Left forelimb (tissue), 1 donor: ENCODE data around the gene IFI44L.

ENCODE experiments used
- DNase-seq: peaks from one replicate; pipeline ENCODE4 v3.0.0-alpha.2; 2018; ENCODE audit warnings: low spot score

The IFI44L gene

DNA sequence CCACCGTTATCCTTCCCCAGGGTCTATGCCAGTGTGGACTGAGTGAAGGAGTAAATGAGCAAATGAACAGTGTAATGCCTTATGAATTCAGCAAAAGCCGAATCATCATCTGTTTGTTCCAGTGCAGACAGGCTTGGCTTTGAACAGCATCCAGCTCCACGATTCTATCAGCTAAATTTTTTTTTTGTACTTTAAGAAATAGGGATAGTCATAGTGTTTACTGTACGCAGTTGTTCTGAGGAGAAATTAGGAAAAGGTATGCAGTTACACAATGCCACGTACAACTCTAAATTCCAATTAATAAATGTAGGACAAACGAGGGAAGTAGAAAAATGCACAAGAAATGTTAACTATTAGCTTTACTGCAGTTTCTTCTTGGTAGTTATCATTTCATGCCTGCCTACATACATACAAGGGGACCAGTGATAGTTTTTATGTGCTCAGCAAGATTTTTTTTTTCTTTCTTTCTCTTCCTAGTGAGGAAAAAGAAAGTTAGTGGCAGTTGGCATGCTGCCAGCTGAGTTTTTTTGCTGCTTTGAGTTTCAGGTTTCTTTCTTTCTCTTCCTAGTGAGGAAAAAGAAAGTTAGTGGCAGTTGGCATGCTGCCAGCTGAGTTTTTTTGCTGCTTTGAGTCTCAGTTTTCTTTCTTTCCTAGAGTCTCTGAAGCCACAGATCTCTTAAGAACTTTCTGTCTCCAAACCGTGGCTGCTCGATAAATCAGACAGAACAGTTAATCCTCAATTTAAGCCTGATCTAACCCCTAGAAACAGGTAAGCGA, at the start of gene IFI44L:
Gene IFI44L (plus strand): TSS at position 646 of the 777 bp plus-strand sequence. CDS start 7,468 bp downstream, outside the sequence.
- DNase-seq, result no peak

DNA sequence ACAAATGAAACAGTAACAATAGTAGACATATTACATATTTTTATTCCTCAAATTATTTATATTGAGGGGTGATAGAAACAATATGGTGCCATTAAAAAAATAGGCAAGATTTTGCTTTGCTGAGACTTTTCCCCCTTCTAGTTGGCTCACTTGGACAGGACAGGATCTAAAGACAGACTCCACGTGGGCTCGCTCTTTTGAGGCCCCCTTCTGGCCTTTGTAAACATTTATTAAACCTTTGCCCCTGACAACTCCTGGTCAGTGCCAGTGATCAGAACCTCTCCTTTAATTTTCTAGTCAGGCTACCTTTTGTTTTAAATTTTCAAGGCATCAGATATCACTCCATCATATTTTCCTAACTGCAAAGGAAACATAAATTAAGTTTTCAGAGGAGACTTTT, 49.7 kb upstream of the IFI44L start:
- no peak for DNase-seq

DNA sequence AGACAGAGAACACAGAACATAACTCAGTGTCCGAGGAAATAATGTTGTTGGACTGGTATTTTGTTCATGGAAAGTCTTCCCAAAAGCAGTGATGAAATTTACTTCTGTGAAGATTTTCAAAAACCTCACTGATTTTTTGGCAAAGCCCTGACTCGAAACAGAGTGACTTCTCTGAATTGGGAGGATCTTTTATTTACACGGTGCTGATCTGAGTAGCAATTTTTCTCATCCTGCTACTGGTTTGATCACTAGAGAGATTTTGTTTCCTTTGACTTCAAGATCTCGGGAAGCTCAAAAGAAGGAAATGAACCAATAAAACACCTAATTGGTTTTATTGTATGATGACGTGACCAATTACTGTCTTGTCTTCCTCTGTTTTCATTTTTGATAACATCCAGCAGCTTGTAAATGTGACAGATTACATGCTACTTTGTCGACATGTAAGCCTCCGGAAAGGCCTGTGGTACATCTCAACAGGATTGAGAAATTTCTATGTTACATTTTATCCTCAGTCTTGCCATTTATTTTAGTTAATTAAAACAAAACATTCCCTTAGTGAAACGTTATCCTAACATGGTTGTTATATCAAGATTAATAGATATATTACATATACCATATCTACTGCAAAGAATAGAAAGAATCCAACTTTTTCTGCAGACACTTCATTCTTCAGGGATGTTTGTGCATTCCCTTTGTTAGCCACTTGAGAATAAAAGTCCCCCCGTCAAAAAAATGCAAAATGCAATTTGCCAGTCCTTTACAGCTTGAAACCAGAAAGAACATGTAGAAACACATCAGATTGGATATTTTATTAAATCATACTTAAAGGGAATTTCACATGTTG, 42.8 kb upstream of the IFI44L start:
- DNase-seq, result no peak

DNA sequence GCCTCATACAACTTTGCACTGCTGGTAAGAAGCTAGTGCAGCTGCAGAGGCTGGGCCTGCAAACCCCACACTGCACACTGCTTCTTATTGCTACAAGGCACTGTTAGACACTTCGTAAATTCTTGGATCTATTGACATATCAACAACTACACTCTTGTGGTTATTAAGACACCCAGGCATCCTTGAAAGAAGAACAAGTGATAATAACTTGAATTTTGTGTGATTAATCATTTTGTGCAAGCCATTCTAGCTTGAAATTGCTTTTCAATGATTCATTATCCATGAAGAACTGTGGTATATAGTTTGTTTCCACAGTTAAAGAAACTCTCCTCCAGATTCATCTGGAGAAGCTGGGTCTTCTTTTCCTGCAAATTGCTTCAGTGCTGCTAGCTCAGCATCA, 33.7 kb upstream of the IFI44L start:
- no peak for DNase-seq

DNA sequence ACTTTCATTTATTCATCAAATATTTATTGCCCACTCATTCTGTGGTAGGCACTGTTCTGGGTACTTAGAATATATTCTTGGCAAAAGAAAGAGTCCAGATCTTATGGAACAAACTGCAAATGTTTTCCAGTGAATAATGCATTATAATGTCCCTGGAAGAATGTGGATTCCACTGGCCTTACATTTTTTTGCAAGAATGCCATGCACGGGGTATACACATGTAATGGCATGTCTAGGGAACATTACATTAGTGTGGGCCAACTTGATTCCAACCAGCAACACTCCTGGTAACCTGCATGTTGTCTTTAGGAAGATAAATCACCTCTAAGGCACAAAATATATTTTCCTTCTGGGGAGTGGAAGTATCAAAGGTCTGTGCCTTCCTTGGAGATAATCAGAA, 33.0 kb upstream of the IFI44L start:
- no peak for DNase-seq

DNA sequence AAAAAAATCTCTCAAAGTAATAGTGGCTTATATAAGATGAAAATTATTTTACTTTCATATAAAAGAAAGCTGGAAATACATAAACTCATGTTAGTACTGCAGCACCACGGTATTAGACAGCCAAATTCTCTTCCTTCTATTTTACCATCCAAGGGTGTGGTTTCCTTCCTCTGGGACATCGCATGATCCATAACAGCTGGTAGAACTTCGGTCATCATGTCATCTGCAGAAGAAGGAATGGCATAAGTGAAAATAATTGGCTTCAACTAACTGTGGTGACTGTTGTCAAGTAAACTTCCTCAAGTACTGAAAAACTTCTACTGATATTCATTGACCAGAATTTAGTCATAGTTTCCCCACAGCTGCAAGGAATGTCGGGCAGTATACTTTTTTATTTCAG, 28.3 kb upstream of the IFI44L start:
- no peak for DNase-seq

DNA sequence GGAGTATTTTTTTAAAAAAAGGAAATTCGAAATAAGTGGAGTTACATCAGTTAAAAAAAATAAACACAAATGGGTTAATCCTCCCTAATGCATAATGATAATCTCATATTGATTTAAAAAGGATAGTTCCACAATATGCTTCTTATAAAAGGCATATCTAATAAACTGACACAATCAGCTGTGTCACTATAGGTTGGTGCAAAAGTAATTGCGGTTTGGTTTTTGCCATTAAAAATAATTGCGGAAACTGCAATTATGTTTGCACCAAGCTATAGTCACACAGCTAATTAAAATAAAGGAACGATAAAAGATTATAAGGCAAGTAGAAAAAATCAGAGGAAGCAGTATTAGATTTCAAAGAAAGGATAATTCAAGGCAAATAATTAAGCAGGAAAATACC, 21.0 kb upstream of the IFI44L start:
- no peak for DNase-seq

DNA sequence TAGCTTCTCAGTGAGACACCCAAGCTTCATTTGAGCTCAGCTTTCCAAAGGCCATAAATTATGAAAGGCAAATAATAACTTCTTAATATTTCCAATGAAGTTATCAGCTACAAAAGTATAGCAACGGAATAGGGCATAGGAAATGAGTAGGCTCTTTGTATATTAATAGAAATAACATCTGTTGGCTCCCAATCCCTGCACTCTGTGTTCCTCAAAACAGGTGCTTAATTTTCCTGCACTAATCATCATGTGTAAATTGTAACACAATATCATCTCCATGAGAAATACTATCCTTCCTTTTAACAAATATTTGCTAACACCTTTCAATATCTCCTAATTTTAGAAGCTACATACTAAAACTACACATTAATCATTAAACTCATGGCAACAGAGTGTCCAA, 19.2 kb upstream of the IFI44L start:
- DNase-seq, result no peak

DNA sequence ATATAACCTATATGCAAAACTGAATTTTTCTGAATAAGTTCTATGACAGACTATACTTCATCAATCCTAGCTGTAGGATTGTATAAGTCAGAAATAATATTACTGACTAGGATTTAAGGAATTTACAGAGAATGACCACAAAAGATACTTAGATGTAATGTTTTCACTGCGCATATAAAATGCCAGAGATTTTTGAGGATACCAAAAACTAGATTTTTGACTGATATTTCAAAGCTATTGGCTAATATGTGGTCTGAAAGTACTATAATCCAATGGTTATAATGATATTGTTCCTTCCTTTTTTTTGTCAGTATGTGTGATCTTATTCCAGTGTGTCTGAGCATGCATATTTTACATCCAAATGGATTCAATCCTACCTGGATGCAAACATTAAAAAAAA, 17.0 kb upstream of the IFI44L start:
- DNase-seq, result no peak

DNA sequence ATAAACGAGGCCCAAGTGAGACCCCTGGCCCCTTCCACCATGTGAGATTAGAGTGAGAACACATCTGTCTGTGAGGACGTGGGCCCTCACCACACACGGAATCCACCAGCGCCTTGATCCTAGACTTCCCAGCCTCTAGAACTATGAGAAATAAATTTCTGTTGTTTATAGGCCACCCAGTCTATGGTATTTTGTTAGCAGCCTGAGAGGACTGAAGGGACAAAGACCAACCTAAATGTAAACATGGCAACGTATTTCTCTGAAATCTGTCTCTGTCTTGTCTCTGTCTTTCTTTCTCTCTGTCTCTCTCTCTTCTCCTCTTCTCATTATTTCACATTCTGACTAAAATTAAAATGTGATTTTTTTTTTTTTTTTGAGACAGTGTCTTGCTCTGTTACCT, 15.6 kb upstream of the IFI44L start:
- no peak for DNase-seq

DNA sequence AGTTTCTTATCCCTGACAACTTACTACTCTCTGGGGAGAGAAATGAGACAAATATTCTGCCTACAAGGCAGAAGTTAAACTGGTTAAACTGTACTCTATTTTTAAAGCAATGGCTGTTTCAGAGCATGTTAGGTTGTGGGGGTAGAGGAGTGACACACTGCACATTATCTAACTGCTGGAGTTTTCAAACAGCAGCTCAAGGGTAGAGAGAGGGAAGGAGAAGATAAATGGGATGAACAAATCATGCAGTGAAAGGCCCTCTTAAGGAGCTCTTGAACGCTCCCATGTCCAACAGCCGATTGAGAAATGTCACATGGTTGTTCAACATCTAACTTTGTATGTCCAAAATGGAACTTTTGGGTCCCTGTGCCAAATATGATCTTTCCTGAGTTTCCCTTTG, 14.0 kb upstream of the IFI44L start:
- DNase-seq, result no peak

DNA sequence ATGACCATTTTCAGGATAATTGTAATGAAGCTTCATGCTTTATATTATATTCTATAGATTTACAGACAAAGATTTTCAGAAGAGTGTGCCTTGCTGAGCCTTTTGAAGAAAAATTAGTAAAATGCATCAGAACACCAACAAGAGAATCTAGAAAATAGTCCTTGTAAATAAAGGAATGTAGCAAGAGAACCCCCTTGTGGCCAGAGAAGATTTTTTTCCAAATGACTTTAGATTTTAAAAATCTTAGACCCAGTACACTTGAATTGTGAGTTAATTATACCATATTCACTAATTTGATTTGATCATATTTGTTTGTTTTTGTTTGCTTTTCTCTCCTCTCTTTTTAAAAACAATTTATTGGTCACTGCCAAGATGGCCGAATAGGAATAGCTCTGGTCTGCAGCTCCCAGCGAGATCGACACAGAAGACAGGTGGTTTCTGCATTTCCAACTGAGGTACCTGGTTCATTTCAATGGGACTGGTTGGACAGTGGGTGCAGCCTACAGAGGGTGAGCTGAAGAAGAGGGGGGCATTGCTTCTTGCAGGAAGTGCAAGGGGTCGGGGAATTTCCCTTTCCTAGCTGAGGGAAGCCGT, 12.8 kb upstream of the IFI44L start:
- no peak for DNase-seq

DNA sequence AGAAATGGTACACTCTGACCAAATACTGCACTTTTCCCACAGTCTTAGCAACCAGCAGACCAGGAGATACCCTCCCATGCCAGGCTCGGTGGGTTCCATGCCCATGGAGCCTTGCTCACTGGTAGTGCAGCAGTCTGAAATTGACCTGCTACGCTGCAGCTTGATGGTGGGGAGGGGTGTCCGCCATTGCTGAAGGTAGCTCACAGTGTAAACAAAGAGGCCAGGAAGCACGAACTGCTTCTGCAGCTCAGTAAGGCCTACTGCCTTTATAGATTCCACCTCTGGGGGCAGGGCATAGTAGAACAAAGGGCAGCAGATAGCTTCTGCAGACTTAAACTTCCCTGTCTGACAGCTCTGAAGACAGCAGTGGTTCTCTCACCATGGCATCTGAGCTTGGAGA, 12.3 kb upstream of the IFI44L start:
- DNase-seq, result no peak

DNA sequence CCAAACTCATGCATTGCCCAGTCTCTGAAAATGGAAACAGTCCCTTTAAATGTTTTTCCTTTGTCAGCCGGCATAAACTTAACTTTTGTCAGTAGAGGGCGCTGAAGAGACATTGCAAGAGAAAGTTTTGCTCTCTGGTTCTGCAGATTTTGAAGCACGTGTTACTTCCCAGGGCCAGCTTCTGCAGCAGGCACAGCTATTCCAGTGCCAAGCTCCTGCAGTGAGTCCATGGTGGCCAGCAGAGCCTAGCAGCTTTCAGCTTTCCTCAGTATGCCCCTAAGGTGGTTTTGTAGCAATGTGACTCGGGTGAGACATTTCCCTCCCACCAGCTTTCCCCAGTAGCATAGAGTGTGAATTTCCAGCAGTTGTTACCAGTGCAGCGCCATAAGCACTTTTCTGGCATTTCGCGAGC, 2.6 kb upstream of the IFI44L start:
- DNase-seq, result no peak

DNA sequence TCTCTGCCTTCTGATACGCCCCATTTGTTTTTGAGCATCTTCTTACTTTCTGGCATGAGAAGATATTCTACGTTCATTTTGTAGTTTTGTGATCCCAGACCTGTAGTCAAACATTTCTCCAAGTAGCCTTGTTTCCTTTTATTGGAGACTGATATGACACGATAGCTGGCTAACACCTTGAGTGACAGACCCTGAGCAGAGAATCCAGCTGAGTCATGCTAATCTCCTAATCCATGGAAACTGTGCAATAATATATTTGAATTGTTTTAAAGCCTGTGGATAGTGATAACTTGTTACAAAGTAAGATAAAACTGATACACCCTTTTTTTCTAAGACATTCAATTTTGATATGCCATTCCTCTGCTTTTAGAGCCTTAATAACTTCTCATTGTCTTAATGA, 1.2 kb upstream of the IFI44L start:
- DNase-seq, result no peak

DNA sequence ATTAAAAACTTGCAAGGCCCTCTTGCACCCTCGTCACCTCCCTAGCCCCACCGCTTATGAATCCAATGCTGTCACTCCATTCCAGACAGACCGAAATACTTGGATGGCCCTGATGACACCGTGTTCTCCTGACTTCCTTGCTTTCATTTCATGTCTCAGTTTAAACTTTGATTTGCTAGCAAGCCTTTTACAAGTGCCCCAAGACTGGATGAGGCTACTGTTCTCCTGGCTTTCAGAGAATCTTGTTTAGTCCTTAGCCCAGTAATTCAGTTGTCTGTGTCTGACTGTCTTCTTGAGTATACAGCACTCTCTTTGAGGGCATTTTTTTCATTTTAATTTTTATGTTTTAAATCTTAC, 824 bp upstream of the IFI44L start:
- DNase-seq, result no peak

DNA sequence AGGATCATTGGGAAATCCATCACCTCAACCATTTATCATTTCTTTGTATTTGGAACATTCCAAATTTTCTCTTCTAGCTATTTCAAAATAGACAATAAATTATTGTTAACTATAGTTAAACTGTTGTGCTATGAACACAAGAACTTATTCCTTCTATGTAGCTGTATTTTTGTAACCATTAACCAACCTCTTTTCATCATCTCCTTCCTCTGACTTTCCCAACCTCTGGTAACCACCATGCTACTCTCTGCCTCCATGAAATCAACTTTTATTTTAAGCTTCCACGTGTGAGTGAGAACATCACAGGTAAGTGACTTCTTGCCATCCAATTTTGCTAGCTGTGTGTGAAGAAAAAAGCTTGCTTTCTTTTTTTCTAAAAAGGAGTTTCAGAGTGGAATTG, 418 bp downstream of the IFI44L start:
- no peak for DNase-seq

DNA sequence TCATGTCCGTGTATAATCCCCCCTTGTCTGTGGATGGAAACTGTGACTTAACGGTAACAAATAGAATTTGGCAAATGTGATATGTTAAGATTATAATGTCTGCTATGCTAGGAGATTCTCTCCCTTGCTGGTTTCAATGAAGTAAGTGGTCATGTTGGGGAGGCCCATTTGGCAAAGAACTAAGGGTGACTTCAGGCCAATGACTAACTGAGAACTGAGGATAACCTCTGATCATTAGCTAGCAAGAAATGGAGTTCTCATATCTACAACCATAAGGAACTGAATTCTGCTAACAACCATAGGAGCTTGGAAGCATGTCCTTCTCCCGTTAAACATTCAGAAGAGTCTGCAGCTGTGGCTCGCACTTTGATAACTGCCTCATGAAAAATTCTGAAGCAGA, 2.3 kb downstream of the IFI44L start:
- DNase-seq, result no peak

DNA sequence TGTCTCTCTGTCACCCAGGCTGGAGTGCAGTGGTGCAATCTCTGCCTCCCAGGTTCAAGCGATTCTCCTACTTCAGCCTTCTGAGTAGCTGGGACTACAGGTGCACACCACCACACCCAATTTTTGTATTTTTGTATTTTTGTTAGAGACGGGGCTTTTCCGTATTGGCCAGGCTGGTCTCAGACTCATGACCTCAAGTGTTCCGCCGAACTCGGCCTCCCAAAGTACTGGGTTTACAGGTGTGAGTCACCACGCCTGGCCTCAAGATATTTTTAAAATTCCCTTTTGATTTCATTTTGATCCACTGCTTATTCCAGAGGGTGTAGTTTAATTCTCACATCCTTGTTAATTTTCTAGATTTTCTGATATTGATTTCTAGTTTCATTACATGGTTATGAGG, 3.8 kb downstream of the IFI44L start:
- DNase-seq, result no peak

DNA sequence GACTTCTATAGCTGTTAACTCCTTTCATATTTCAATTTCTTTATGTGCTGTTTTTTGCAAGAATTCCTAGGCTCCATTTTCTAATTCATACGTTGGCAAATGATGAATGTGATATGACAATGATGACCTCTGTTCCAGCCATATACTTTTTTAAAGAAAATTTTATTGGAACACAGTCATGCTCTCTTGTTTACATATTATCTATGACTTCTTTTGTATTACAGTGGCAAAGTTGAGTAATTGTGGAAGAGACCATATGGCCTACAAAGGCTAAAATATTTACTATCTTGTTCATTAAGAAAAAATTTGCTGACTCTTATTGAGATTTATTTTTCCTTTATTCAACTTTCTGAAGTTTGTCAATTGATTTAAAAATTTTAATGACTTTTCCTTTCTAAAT, 7.1 kb downstream of the IFI44L start:
- no peak for DNase-seq

DNA sequence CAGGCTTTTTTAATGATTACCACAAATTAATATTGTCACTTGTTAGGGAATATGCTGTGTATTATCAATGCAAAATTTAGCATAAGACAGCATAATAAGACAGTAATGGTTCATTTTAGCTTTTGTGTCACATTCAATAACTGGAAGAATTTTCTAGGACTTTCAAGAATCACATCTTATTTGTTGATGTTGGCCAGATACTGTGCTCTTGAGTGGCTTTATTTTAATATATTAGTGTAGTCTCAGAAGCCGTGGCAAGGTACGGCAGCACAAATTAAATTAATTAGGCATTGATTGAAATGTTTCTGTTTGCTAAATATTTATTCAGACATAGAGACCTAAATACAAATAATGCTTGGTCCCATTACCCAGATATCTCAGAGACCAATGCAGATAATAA, 10.4 kb downstream of the IFI44L start:
- no peak for DNase-seq

DNA sequence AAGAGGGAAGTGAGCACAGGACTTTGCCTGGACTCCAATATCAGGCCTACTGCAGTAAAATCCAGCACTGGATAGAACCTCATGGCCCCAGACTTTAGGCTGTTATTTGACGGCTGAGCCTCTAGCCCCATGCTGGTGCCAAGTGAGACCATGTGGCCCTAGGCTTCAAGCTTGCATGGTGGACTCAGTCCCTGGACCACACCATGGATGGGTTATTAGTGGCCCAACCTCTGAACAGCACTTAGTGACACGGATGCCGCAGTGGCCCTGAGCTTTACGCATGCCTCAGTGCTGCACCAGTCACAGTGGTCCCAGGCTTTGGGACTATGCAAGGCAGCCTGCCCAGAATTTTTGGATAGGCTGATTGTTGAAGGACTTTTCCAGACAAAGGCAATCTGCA, 13.0 kb downstream of the IFI44L start:
- DNase-seq, result no peak

DNA sequence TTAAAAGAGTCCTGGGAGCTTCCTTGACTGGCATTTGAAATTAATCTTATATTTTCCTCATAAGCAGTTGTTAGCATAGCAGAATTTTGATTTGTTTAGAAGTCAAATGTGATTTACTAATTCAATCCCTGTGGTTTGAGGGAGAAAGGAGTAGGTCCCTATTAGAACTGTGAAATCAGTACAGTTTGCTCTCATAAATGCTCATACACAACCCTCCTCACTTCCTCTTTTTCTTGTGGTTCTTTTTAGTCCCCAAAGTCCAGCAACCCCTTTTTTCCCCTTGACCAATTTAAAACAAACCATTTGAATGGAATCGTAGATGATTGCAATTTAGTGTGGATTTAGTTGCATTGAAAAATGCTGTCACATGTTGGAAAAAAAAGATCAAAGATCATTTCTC, 20.2 kb downstream of the IFI44L start:
- no peak for DNase-seq
